Right lobe of liver (tissue), 6 donors: ENCODE measurements around the gene KCNN3. TPM values are rescaled to one million over a fixed set of nuclear protein-coding genes. Genes with fewer than 3 reads are reported as not detected.
A peak's percentile ranks its signal among the peaks of the same experiment; 100 is the strongest.

Experiments
- ATAC-seq, 4 donors: fragments of 200-7000 bp; cut with Tn5 transposase; one replicate each; pipeline ENCODE4 v1.9.1; 2020; ENCODE audit warnings: mild to moderate bottlenecking in 4 of 4, moderate library complexity in 4 of 4
- DNase-seq, 3 donors: peaks; one replicate each; pipeline ENCODE4 v3.0.0-alpha.2; 2020
- H3K27ac ChIP-seq, 3 donors: fragments of 200-600 bp; one replicate each; pipeline ENCODE4 v1.8.0; 2022
- H3K27me3 ChIP-seq, 2 donors: fragments of 200-600 bp; one replicate each; pipeline ENCODE4 v1.8.0; 2022
- H3K36me3 ChIP-seq, 4 donors: fragments of 200-600 bp; sonication (generic) in 1 of 4; one replicate each; pipeline versions ENCODE4 v1.5.1 to v1.8.0; 2017 to 2022; ENCODE audit warnings: control low read depth in 1 of 4
- H3K4me1 ChIP-seq, 4 donors: fragments of 200-600 bp; sonication (generic) in 1 of 4; one replicate each; pipeline versions ENCODE4 v1.5.1 to v1.8.0; 2017 to 2022; ENCODE audit warnings: control low read depth in 1 of 4
- H3K4me3 ChIP-seq, 3 donors: fragments of 200-600 bp; one replicate each; pipeline ENCODE4 v1.8.0; 2022
- H3K9me3 ChIP-seq, 4 donors: fragments of 200-600 bp; sonication (generic) in 1 of 4; one replicate each; pipeline versions ENCODE4 v1.5.1 to v1.8.0; 2017 to 2022; ENCODE audit warnings: control low read depth in 1 of 4
- CTCF ChIP-seq, 4 donors: fragments of 200-600 bp in 3 of 4; fragments of 450-650 bp in 1 of 4; IDR thresholded peaks; one replicate each; pipeline versions ENCODE4 v1.5.1 to v1.8.0; 2016 to 2022; ENCODE audit warnings: antibody characterized with exemption in 4 of 4, mild to moderate bottlenecking in 2 of 4
- POLR2A ChIP-seq: fragments of 450-650 bp; IDR thresholded peaks from one replicate; pipeline ENCODE4 v1.6.1; 2017; ENCODE audit warnings: antibody characterized with exemption, mild to moderate bottlenecking
- WGBS: methylation state at CpG from one replicate; pipeline ENCODE4 v1.1.6; 2018; ENCODE audit warnings: low coverage, low lambda C conversion rate; ENCODE audit not compliant: insufficient coverage; ENCODE audit errors: missing lambda C conversion rate; 5-methylcytosine and 5-hydroxymethylcytosine counted together
- intact Hi-C, 2 donors: fragments of 100-400 bp; cut with DNase I; formaldehyde crosslinking; loops; one replicate each; pipeline versions ENCODE4 v1.11.2 to v1.14.1; 2022
- total RNA-seq, 6 experiments: library from RNA; depleted of rRNA in 2 of 6; stranded (reverse); fragments of >200 nt in 2 of 6; fragmentation: NEBNext Ultra II Directional in 3 of 6; extraction: Animal tissue kit (Norgen Biotek cat#: 25700) in 3 of 6; gene quantifications; one replicate each; pipeline versions ENCODE4 v1.1.0 to v1.2.4, GENCODE V29; 2016 to 2023
- donor health status: DM: no; HTN: yes; CAD: no.
- donor health status: DM: no; HTN: no; CAD: no.
- donor health status: DM: no; HTN: no; CAD: no.
- donor health status: DM: no; HTN: yes; CAD: no.
- donor health status: DM: no; HTN: yes; CAD: no.

Gene KCNN3
- total RNA-seq, 6 experiments from 2014 or later, result 0.15 to 0.64 (median 0.32) TPM

GRCh38 chr1:154697710-154698109 lies 172.4 kb downstream of the KCNN3 start:
- Histone ChIP-seq H3K27ac (peak overlapping the region in 1 of 3 donors; percentile 75), H3K9me3 (no peaks in the 10 kb centered on the region), H3K27me3 (no peaks in the 10 kb centered on the region), H3K4me3 (no peak overlapping the region), H3K36me3 (no peaks in the 10 kb centered on the region), H3K4me1 (peaks cover 0 to 23% (median 0%) of the 10 kb centered on the region in 4 donors)
- TF ChIP-seq POLR2A, result no peak
- TF ChIP-seq CTCF (IDR thresholded peaks at IDR 0.05), result no peak
- DNase-seq, result no peak
- intact Hi-C loops, result no loop called here
- peak in 1 of 4 donors; percentile 30 for ATAC-seq

- Histone ChIP-seq H3K9me3 (no peaks in the 10 kb centered on the region), H3K4me3 (no peak overlapping the region), H3K36me3 (no peaks in the 10 kb centered on the region), H3K27me3 (no peaks in the 10 kb centered on the region), H3K27ac (no peak overlapping the region), H3K4me1 (peaks cover 0 to 23% (median 0%) of the 10 kb centered on the region in 4 donors)
- intact Hi-C loops, result no loop called here
- peak in 3 of 4 donors; percentile 35 to 74 (median 38) for ATAC-seq
- 44% methylated on average over 4 of the region's 4 CpGs for WGBS
- no peak for DNase-seq
- TF ChIP-seq CTCF (IDR thresholded peaks at IDR 0.05) (no peak), POLR2A (no peak)
Measured at GRCh38 chr1:154696456-154696855, 173.6 kb downstream of the KCNN3 start.

GRCh38 chr1:154695985-154696384 lies 174.1 kb downstream of the KCNN3 start:
- H3K9me3 ChIP-seq, result no peaks in the 10 kb centered on the region
- TF ChIP-seq CTCF (IDR thresholded peaks at IDR 0.05) (peak in 2 of 4 donors; percentile 10 to 32), POLR2A (no peak)
- ATAC-seq (no peak), DNase-seq (no peak)
- peaks cover 0 to 23% (median 0%) of the 10 kb centered on the region in 4 donors for H3K4me1 ChIP-seq
- WGBS, result 41% methylated on average over 2 of the region's 2 CpGs
- intact Hi-C loops, result no loop called here
- no peak overlapping the region for H3K4me3 ChIP-seq
- no peaks in the 10 kb centered on the region for H3K36me3 ChIP-seq
- H3K27me3 ChIP-seq, result no peaks in the 10 kb centered on the region
- no peak overlapping the region for H3K27ac ChIP-seq

GRCh38 chr1:154694995-154695394 lies 175.1 kb downstream of the KCNN3 start:
- 83% methylated on average over 4 of the region's 4 CpGs for WGBS
- intact Hi-C loops, result no loop called here
- Histone ChIP-seq H3K4me3 (no peak overlapping the region), H3K27ac (no peak overlapping the region), H3K27me3 (no peaks in the 10 kb centered on the region), H3K4me1 (peaks cover 0 to 23% (median 0%) of the 10 kb centered on the region in 4 donors), H3K36me3 (no peaks in the 10 kb centered on the region), H3K9me3 (no peaks in the 10 kb centered on the region)
- no peak for TF ChIP-seq POLR2A
- TF ChIP-seq CTCF (IDR thresholded peaks at IDR 0.05), result no peak
- ATAC-seq (no peak), DNase-seq (no peak)

- Histone ChIP-seq H3K36me3 (no peaks in the 10 kb centered on the region), H3K9me3 (no peaks in the 10 kb centered on the region), H3K4me1 (no peaks in the 10 kb centered on the region), H3K27me3 (no peaks in the 10 kb centered on the region), H3K27ac (no peak overlapping the region), H3K4me3 (no peak overlapping the region)
- ATAC-seq (no peak), DNase-seq (no peak)
- intact Hi-C loops, result no loop called here
- TF ChIP-seq POLR2A, result no peak
- no peak for TF ChIP-seq CTCF (IDR thresholded peaks at IDR 0.05)
- WGBS, result 73% methylated on average over 3 of the region's 3 CpGs
Measured at GRCh38 chr1:154689083-154689482, 181.0 kb downstream of the KCNN3 start.
